ENCODE data around the gene GHR. TPM values are rescaled to one million over a fixed set of nuclear protein-coding genes. Genes with fewer than 3 reads are reported as not detected.

Gene GHR
- total RNA-seq, 2 donors from 2014 or later: 6.4 to 12.8 TPM

- Histone ChIP-seq H3K27ac (no peak overlapping the region), H3K36me3 (no peaks in the 10 kb centered on the region), H3K4me3 (no peak overlapping the region), H3K27me3 (replicated peaks; ENCODE audit: insufficient read depth) (no peaks in the 10 kb centered on the region), H3K4me1 (ENCODE audit: control insufficient read depth in 1 of 2, low read depth in 2 of 2) (peaks cover 9 to 18% of the 10 kb centered on the region in 2 donors), H3K9me3 (no peaks in the 10 kb centered on the region)
- no peak for ATAC-seq (ENCODE audit: insufficient number of reproducible peaks, low FRiP score, low read depth)
- DNase-seq (ENCODE audit: low spot score): no peak
- no peak for TF ChIP-seq CTCF (IDR thresholded peaks at IDR 0.05)
Observed at GRCh38 chr5:42612750-42613366, 189.6 kb downstream of the GHR start.

- Histone ChIP-seq H3K36me3 (no peaks in the 10 kb centered on the region), H3K4me1 (ENCODE audit: control insufficient read depth in 1 of 2, low read depth in 2 of 2) (peaks cover 9 to 18% of the 10 kb centered on the region in 2 donors), H3K9me3 (no peaks in the 10 kb centered on the region), H3K27ac (no peak overlapping the region), H3K27me3 (replicated peaks; ENCODE audit: insufficient read depth) (no peaks in the 10 kb centered on the region), H3K4me3 (no peak overlapping the region)
- no peak for TF ChIP-seq CTCF (IDR thresholded peaks at IDR 0.05)
- peak; percentile 28 for ATAC-seq (ENCODE audit: insufficient number of reproducible peaks, low FRiP score, low read depth)
- no peak for DNase-seq (ENCODE audit: low spot score)
Observed at GRCh38 chr5:42614509-42614908, 191.3 kb downstream of the GHR start.

- no peaks in the 10 kb centered on the region for H3K9me3 ChIP-seq
- no peak for DNase-seq (ENCODE audit: low spot score)
- no peak overlapping the region for H3K4me3 ChIP-seq
- H3K36me3 ChIP-seq: no peaks in the 10 kb centered on the region
- no peaks in the 10 kb centered on the region for H3K27me3 ChIP-seq (replicated peaks; ENCODE audit: insufficient read depth)
- H3K27ac ChIP-seq: no peak overlapping the region
- no peak for TF ChIP-seq CTCF (IDR thresholded peaks at IDR 0.05)
- peaks cover 7 to 21% of the 10 kb centered on the region in 2 donors for H3K4me1 ChIP-seq (ENCODE audit: control insufficient read depth in 1 of 2, low read depth in 2 of 2)
- ATAC-seq (ENCODE audit: insufficient number of reproducible peaks, low FRiP score, low read depth): no peak
Observed at GRCh38 chr5:42620579-42621216, 197.5 kb downstream of the GHR start.

- DNase-seq (ENCODE audit: low spot score) (no peak), ATAC-seq (ENCODE audit: insufficient number of reproducible peaks, low FRiP score, low read depth) (no peak)
- Histone ChIP-seq H3K4me1 (ENCODE audit: control insufficient read depth in 1 of 2, low read depth in 2 of 2) (peaks cover 7 to 21% of the 10 kb centered on the region in 2 donors), H3K4me3 (no peak overlapping the region), H3K27me3 (replicated peaks; ENCODE audit: insufficient read depth) (no peaks in the 10 kb centered on the region), H3K36me3 (no peaks in the 10 kb centered on the region), H3K27ac (no peak overlapping the region), H3K9me3 (no peaks in the 10 kb centered on the region)
- TF ChIP-seq CTCF (IDR thresholded peaks at IDR 0.05): no peak
Observed at GRCh38 chr5:42621242-42621641, 198.0 kb downstream of the GHR start.

GRCh38 chr5:42621662-42622061, 198.4 kb downstream of the GHR start:
- no peak overlapping the region for H3K27ac ChIP-seq
- no peak overlapping the region for H3K4me3 ChIP-seq
- peaks cover 7 to 21% of the 10 kb centered on the region in 2 donors for H3K4me1 ChIP-seq (ENCODE audit: control insufficient read depth in 1 of 2, low read depth in 2 of 2)
- ATAC-seq (ENCODE audit: insufficient number of reproducible peaks, low FRiP score, low read depth): no peak
- TF ChIP-seq CTCF (IDR thresholded peaks at IDR 0.05): no peak
- no peaks in the 10 kb centered on the region for H3K9me3 ChIP-seq
- H3K36me3 ChIP-seq: no peaks in the 10 kb centered on the region
- no peak for DNase-seq (ENCODE audit: low spot score)
- no peaks in the 10 kb centered on the region for H3K27me3 ChIP-seq (replicated peaks; ENCODE audit: insufficient read depth)
